ENCODE measurements around the gene EVC.
A peak's percentile ranks its signal among the peaks of the same experiment; 100 is the strongest.

Gene EVC

GRCh38 chr4:5760246-5760645, 49.2 kb downstream of the EVC start:
- TF ChIP-seq, protein P1, sequence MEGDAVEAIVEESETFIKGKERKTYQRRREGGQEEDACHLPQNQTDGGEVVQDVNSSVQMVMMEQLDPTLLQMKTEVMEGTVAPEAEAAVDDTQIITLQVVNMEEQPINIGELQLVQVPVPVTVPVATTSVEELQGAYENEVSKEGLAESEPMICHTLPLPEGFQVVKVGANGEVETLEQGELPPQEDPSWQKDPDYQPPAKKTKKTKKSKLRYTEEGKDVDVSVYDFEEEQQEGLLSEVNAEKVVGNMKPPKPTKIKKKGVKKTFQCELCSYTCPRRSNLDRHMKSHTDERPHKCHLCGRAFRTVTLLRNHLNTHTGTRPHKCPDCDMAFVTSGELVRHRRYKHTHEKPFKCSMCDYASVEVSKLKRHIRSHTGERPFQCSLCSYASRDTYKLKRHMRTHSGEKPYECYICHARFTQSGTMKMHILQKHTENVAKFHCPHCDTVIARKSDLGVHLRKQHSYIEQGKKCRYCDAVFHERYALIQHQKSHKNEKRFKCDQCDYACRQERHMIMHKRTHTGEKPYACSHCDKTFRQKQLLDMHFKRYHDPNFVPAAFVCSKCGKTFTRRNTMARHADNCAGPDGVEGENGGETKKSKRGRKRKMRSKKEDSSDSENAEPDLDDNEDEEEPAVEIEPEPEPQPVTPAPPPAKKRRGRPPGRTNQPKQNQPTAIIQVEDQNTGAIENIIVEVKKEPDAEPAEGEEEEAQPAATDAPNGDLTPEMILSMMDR (conservative IDR thresholded peaks at IDR 0.05; ENCODE audit: low read length) = no peak
- DNase-seq (ENCODE audit: low read depth) = no peak
- no peak overlapping the region for H3K4me3 ChIP-seq (ENCODE audit: low read length)

- no peak for DNase-seq (ENCODE audit: low read depth)
- TF ChIP-seq, protein P1 (conservative IDR thresholded peaks at IDR 0.05; ENCODE audit: low read length) = no peak
- no peak overlapping the region for H3K4me3 ChIP-seq (ENCODE audit: low read length)
These were observed 50.0 kb downstream of the EVC start for GRCh38 chr4:5760936-5761480.

DNA sequence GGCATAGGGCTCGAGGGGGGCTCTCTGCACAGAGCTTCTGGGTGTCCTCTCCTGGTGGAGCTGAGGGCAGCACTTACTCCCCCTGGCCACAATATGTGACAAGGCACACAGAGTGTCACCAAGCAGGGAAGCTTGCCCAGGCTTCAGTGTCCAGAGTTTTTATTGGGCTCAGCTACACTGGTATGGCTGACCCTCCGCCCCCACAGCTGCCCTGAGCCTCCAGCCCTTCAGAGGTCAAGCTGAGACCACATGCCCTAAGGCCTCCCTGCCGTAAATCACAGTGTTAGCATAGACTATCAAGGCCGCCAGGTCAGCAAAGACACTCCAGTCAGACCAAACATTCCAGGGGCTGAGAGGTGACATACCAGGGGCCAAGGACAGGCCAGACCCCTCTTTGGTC, 59.0 kb downstream of the EVC start:
- TF ChIP-seq, protein P1 (conservative IDR thresholded peaks at IDR 0.05; ENCODE audit: low read length) = no peak
- no peak for DNase-seq (ENCODE audit: low read depth)
- H3K4me3 ChIP-seq (ENCODE audit: low read length) = no peak overlapping the region

DNA sequence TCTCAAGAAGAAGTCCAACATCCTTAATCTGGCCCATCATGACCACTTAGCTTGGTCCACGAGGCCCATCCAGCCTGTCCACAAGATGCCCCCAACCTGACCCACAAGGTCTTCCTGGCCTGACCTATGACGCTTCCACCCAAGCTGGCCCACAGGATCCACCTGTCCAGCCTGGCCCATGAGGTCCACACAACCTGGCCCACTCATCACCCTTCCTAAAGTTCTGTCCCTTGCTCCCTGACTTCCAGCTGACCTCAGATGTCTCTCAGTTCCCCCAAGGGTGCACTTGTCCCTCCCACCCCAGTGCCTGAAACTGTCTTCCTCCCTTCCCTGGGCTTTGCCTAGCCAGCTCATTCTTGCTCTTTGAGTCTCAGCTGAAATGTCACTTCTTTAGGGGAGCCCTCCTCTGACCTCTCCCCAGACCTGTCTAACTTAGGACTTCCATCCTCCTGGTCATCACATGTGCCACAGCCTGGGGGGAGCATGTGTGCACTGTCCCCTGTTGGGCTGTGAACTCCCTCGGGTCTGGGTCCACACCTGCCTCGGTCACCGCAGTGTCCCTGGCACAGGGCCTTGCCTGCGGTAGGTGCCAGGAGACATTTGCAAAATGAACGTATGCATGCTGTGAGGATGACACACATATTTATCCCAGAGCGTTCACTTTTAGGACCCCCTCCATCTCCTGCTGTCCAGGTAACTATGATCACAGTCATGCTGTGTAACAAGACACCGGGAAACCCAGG, 61.7 kb downstream of the EVC start:
- H3K4me3 ChIP-seq (ENCODE audit: low read length) = no peak overlapping the region
- TF ChIP-seq, protein P1 (conservative IDR thresholded peaks at IDR 0.05; ENCODE audit: low read length) = no peak
- DNase-seq (ENCODE audit: low read depth) = no peak

DNA sequence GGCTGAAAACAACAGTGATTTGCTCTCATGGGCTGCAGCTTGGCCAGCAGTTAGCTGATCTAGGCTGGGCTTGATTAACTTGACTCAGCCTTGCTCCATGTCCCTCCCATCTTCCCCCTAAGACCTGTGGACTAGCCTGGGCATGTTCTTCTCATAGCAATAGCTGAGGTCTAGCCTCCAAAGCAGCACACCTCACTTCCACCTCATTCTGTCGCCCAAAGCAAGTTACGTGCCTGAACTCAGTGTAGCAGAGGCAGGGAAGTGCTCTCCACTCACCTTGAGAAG, 62.2 kb downstream of the EVC start:
- no peak overlapping the region for H3K4me3 ChIP-seq (ENCODE audit: low read length)
- TF ChIP-seq, protein P1 (conservative IDR thresholded peaks at IDR 0.05; ENCODE audit: low read length) = no peak
- DNase-seq (ENCODE audit: low read depth) = peak; percentile 77

GRCh38 chr4:5774416-5775036, 63.5 kb downstream of the EVC start:
- no peak overlapping the region for H3K4me3 ChIP-seq (ENCODE audit: low read length)
- TF ChIP-seq, protein P1 (conservative IDR thresholded peaks at IDR 0.05; ENCODE audit: low read length) = no peak
- DNase-seq (ENCODE audit: low read depth) = no peak

GRCh38 chr4:5776510-5776909, 65.5 kb downstream of the EVC start:
- TF ChIP-seq, protein P1 (conservative IDR thresholded peaks at IDR 0.05; ENCODE audit: low read length) = no peak
- no peak for DNase-seq (ENCODE audit: low read depth)
- H3K4me3 ChIP-seq (ENCODE audit: low read length) = no peak overlapping the region
